GM12878 (cell line): ENCODE data around the gene ACCS.

Source experiments
- CHD4 ChIP-seq: fragments of 200-600 bp; sonication (generic); IDR thresholded peaks from 2 replicates; pipeline ENCODE4 v1.6.1; 2016; ENCODE audit warnings: mild to moderate bottlenecking
- EP300 ChIP-seq, 2 experiments: fragments of 150-350 bp in 1 of 2; IDR thresholded peaks; 2 replicates each; pipeline ENCODE4 v1.6.1; 2011 to 2012; ENCODE audit warnings: low read depth in 2 of 2, low read length in 2 of 2, borderline replicate concordance in 1 of 2, improper control_type of control experiment in 1 of 2, inconsistent platforms in 1 of 2; ENCODE audit not compliant: control insufficient read depth in 1 of 2
- FOXM1 ChIP-seq: IDR thresholded peaks from 2 replicates; pipeline ENCODE4 v1.6.1; 2012; ENCODE audit warnings: low read depth, mild to moderate bottlenecking, inconsistent platforms, low read length, moderate library complexity
- GATAD2B ChIP-seq: fragments of 450-650 bp; conservative IDR thresholded peaks from 2 replicates; pipeline ENCODE4 v1.6.1; 2017; ENCODE audit warnings: low read depth, mild to moderate bottlenecking, moderate library complexity
- NFIC ChIP-seq: IDR thresholded peaks from 2 replicates; pipeline ENCODE4 v1.6.1; 2012; ENCODE audit warnings: low read depth, mild to moderate bottlenecking, inconsistent platforms, low read length, moderate library complexity
- NR2C2 ChIP-seq: IDR thresholded peaks from 2 replicates; pipeline ENCODE4 v1.6.1; 2011; ENCODE audit warnings: borderline replicate concordance, low read depth; ENCODE audit not compliant: control insufficient read depth, insufficient read length
- PAX5 ChIP-seq: IDR thresholded peaks from 2 replicates; pipeline ENCODE4 v1.6.1; 2011; ENCODE audit warnings: low read depth, low read length, borderline replicate concordance
- RAD21 ChIP-seq: IDR thresholded peaks from 2 replicates; pipeline ENCODE4 v1.6.1; 2011; ENCODE audit warnings: mild to moderate bottlenecking, low read depth, low read length, moderate library complexity; ENCODE audit not compliant: insufficient read depth
- SRF ChIP-seq, 2 experiments: IDR thresholded peaks; 2 replicates each; pipeline ENCODE4 v1.6.1; 2011; ENCODE audit warnings: low read depth in 2 of 2, low read length in 2 of 2, mild to moderate bottlenecking in 1 of 2, moderate library complexity in 1 of 2
- TCF3 ChIP-seq: IDR thresholded peaks from 2 replicates; pipeline ENCODE4 v1.6.1; 2012; ENCODE audit warnings: low read depth, mild to moderate bottlenecking, low read length, borderline replicate concordance; ENCODE audit not compliant: insufficient read depth
- TF ChIP-seq, protein P1 (sequence below), 3 experiments: IDR thresholded peaks in 2 of 3; conservative IDR thresholded peaks in 1 of 3; 2 replicates each; pipeline ENCODE4 v1.5.1; 2011; ENCODE audit warnings: low read depth in 3 of 3, low read length in 3 of 3, mild to moderate bottlenecking in 3 of 3, control low read depth in 2 of 3, moderate library complexity in 2 of 3, inconsistent platforms in 1 of 3, mixed read lengths in 1 of 3; ENCODE audit not compliant: control insufficient read depth in 2 of 3, insufficient read depth in 1 of 3; ENCODE audit errors: extremely low read depth in 1 of 3

DNA sequence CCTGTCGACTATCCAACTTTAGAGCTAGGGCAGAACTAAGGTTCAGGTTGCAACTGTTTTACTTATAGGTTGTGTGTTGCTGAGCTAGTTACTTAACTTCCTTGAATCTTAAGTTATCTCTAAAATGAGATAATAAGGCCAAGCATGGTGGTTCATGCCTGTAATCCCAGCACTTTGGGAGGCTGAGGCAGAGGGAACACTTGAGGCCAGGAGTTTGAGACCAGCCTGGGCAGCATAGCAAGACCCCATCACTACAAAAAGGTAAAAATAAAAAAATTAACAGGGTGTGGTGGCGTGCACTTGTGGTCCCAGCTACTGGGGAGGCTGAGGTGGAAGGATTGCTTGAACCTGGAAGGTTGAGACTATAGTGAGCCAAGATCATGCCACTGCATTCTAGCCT, 2.1 kb downstream of the ACCS start:
- no peak for TF ChIP-seq FOXM1
- TF ChIP-seq RAD21 = no peak
- TF ChIP-seq, protein P1, sequence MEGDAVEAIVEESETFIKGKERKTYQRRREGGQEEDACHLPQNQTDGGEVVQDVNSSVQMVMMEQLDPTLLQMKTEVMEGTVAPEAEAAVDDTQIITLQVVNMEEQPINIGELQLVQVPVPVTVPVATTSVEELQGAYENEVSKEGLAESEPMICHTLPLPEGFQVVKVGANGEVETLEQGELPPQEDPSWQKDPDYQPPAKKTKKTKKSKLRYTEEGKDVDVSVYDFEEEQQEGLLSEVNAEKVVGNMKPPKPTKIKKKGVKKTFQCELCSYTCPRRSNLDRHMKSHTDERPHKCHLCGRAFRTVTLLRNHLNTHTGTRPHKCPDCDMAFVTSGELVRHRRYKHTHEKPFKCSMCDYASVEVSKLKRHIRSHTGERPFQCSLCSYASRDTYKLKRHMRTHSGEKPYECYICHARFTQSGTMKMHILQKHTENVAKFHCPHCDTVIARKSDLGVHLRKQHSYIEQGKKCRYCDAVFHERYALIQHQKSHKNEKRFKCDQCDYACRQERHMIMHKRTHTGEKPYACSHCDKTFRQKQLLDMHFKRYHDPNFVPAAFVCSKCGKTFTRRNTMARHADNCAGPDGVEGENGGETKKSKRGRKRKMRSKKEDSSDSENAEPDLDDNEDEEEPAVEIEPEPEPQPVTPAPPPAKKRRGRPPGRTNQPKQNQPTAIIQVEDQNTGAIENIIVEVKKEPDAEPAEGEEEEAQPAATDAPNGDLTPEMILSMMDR (IDR thresholded peaks at IDR 0.05 in 2 of 3, conservative IDR thresholded peaks at IDR 0.05 in 1 of 3; ENCODE audit: control insufficient read depth in 2 of 3, extremely low read depth in 1 of 3, insufficient read depth in 1 of 3, low read depth in 3 of 3, low read length in 3 of 3) = no peak
- no peak for TF ChIP-seq GATAD2B
- no peak for TF ChIP-seq EP300 (IDR thresholded peaks at IDR 0.05; ENCODE audit: borderline replicate concordance in 1 of 2, control insufficient read depth in 1 of 2, low read depth in 2 of 2, low read length in 2 of 2)
- no peak for TF ChIP-seq SRF (IDR thresholded peaks at IDR 0.05; ENCODE audit: low read depth in 2 of 2, low read length in 2 of 2)
- TF ChIP-seq PAX5 = no peak
- no peak for TF ChIP-seq TCF3
- no peak for TF ChIP-seq CHD4
- TF ChIP-seq NFIC = no peak
- no peak for TF ChIP-seq NR2C2
